HepG2 (cell line): Measurements from ENCODE around the gene C19orf73. TPM values are rescaled to one million over a fixed set of nuclear protein-coding genes. Genes with fewer than 3 reads are reported as not detected.

Experiments
- ATAC-seq: fragments of 200-7000 bp; cut with Tn5 transposase; 3 replicates; pipeline ENCODE4 v1.9.1; 2020; ENCODE audit warnings: mild to moderate bottlenecking, moderate library complexity
- BruUV-seq: library from RNA; stranded (reverse); fragments of 400-500 nt; replicated peaks from 2 replicates; lab custom pipeline; 2021; lab: Mats Ljungman, UMichigan
- CTCF ChIA-PET: fragments of 300-600 bp; formaldehyde crosslinking; extraction: SDS; loops from one replicate; lab custom pipeline; 2021; ENCODE audit warnings: low total read pairs, inconsistent platforms, low intra/inter-chr PET ratio; lab: Yijun Ruan, JAX
- POLR2A ChIA-PET: fragments of 350-600 bp; sonication (Branson Sonifier 250); formaldehyde crosslinking; loops from one replicate; lab custom pipeline; 2020; ENCODE audit warnings: antibody characterized with exemption, inconsistent platforms; lab: Yijun Ruan, JAX
- DNase-seq: peaks from one replicate; pipeline ENCODE4 v3.0.0-alpha.2; 2015; ENCODE audit warnings: low spot score
- FAIRE-seq: peaks from 3 replicates; lab custom pipeline; 2011; peaks lifted over from hg19 to GRCh38; lab: Jason Lieb, UNC
- H2AFZ ChIP-seq: one replicate; pipeline ENCODE4 v1.6.1; 2011; ENCODE audit warnings: low read length, inconsistent platforms
- H3K27ac ChIP-seq: fragments of 300-600 bp; 3 replicates; pipeline ENCODE4 v1.8.0; 2011; ENCODE audit warnings: mixed run types, mild to moderate bottlenecking, mixed read lengths, low read length, inconsistent platforms; ENCODE audit not compliant: insufficient read depth; ENCODE audit errors: extremely low read length
- H3K27me3 ChIP-seq, 2 experiments: fragments of 200-600 bp in 1 of 2; 2 replicates in 1 of 2; 3 replicates in 1 of 2; pipeline versions ENCODE4 v1.6.0 to v1.8.0; 2011; ENCODE audit warnings: low read length in 2 of 2, mild to moderate bottlenecking in 2 of 2, moderate library complexity in 2 of 2, inconsistent platforms in 1 of 2; ENCODE audit not compliant: insufficient read depth in 2 of 2, control insufficient read depth in 1 of 2
- H3K36me3 ChIP-seq, 2 experiments: fragments of 200-600 bp in 1 of 2; replicated peaks in 1 of 2; 2 replicates in 1 of 2; 3 replicates in 1 of 2; pipeline versions ENCODE4 v1.5.1 to v1.8.0; 2011; ENCODE audit warnings: low read length in 2 of 2, inconsistent platforms in 1 of 2; ENCODE audit not compliant: insufficient read depth in 2 of 2, control insufficient read depth in 1 of 2
- H3K4me1 ChIP-seq: 2 replicates; pipeline ENCODE4 v1.5.1; 2012; ENCODE audit warnings: low read length, inconsistent platforms; ENCODE audit not compliant: insufficient read depth
- H3K4me2 ChIP-seq: 2 replicates; pipeline ENCODE4 v1.6.0; 2011; ENCODE audit warnings: low read depth, low read length, inconsistent platforms
- H3K4me3 ChIP-seq, 3 experiments: fragments of 200-600 bp in 1 of 3; sonication (generic), shearing (Covaris generic) in 1 of 3; replicated peaks in 1 of 3; 2 replicates each; pipeline ENCODE4 v1.5.1; 2011 to 2016; ENCODE audit warnings: low read length in 3 of 3, inconsistent platforms in 2 of 3, low read depth in 2 of 3, mild to moderate bottlenecking in 2 of 3, control low read depth in 1 of 3, mixed read lengths in 1 of 3; ENCODE audit not compliant: insufficient read depth in 1 of 3
- H3K79me2 ChIP-seq: one replicate; pipeline ENCODE4 v1.6.1; 2011; ENCODE audit warnings: low read length, inconsistent platforms; ENCODE audit not compliant: insufficient read depth
- H3K9ac ChIP-seq: 2 replicates; pipeline ENCODE4 v1.6.0; 2011; ENCODE audit warnings: mild to moderate bottlenecking, low read depth, low read length, inconsistent platforms; ENCODE audit not compliant: insufficient read depth
- H3K9me3 ChIP-seq: 2 replicates; pipeline ENCODE4 v1.5.1; 2012; ENCODE audit warnings: mild to moderate bottlenecking, low read length
- H4K20me1 ChIP-seq: 2 replicates; pipeline ENCODE4 v1.6.0; 2011; ENCODE audit warnings: inconsistent platforms, mild to moderate bottlenecking, low read length, moderate library complexity; ENCODE audit not compliant: insufficient read depth
- AGO2 ChIP-seq: fragments of 200-400 bp; formaldehyde crosslinking; optimal IDR thresholded peaks from 2 replicates; pipeline ENCODE3; 2017; ENCODE audit warnings: mild to moderate bottlenecking, low read depth, low read length, moderate library complexity
- GABPB1 ChIP-seq: IDR thresholded peaks from 2 replicates; pipeline ENCODE4 v1.6.1; 2016; ENCODE audit warnings: mild to moderate bottlenecking, missing genetic modification reagents, moderate library complexity, missing compliant biosample characterization
- GFI1 ChIP-seq: sonication (generic); formaldehyde crosslinking; IDR thresholded peaks from 2 replicates; pipeline ENCODE4 v1.5.0; 2020; ENCODE audit warnings: missing genetic modification reagents, mild to moderate bottlenecking, borderline replicate concordance
- IRX3 ChIP-seq: sonication (generic); formaldehyde crosslinking; IDR thresholded peaks from 2 replicates; pipeline ENCODE4 v1.8.1; 2023; ENCODE audit warnings: mild to moderate bottlenecking, low read depth, missing genetic modification reagents, borderline replicate concordance
- KDM2A ChIP-seq: sonication (generic); formaldehyde crosslinking; IDR thresholded peaks from 2 replicates; pipeline ENCODE4 v1.4.0; 2020; ENCODE audit warnings: low read depth, missing genetic modification reagents, borderline replicate concordance
- NFATC3 ChIP-seq: sonication (generic); formaldehyde crosslinking; IDR thresholded peaks from 2 replicates; pipeline ENCODE4 v1.5.1; 2020; ENCODE audit warnings: mild to moderate bottlenecking, missing genetic modification reagents
- PITX1 ChIP-seq: sonication (generic); formaldehyde crosslinking; IDR thresholded peaks from 2 replicates; pipeline ENCODE4 v1.5.1; 2020; ENCODE audit warnings: mild to moderate bottlenecking, missing genetic modification reagents
- RBFOX2 ChIP-seq: fragments of 200-400 bp; formaldehyde crosslinking; IDR thresholded peaks from 2 replicates; pipeline ENCODE4 v1.6.1; 2017; ENCODE audit warnings: low read depth, mild to moderate bottlenecking, low read length
- SAFB2 ChIP-seq: sonication (generic); formaldehyde crosslinking; IDR thresholded peaks from 2 replicates; pipeline ENCODE4 v1.5.1; 2020; ENCODE audit warnings: missing genetic modification reagents, low read depth, mild to moderate bottlenecking, borderline replicate concordance
- ZNF124 ChIP-seq: sonication (generic); formaldehyde crosslinking; IDR thresholded peaks from 2 replicates; pipeline ENCODE4 v1.4.0; 2020; ENCODE audit warnings: missing genetic modification reagents
- ZNF317 ChIP-seq: sonication (generic); formaldehyde crosslinking; IDR thresholded peaks from 2 replicates; pipeline ENCODE4 v1.5.0; 2020; ENCODE audit warnings: mild to moderate bottlenecking, missing genetic modification reagents
- ZNF414 ChIP-seq: sonication (generic); formaldehyde crosslinking; IDR thresholded peaks from 2 replicates; pipeline ENCODE4 v1.5.0; 2020; ENCODE audit warnings: missing genetic modification reagents
- ZNF430 ChIP-seq: sonication (generic); formaldehyde crosslinking; IDR thresholded peaks from 2 replicates; pipeline ENCODE4 v1.9.0; 2021; ENCODE audit warnings: mild to moderate bottlenecking, missing genetic modification reagents
- ZNF557 ChIP-seq: sonication (generic); formaldehyde crosslinking; IDR thresholded peaks from 2 replicates; pipeline ENCODE4 v1.4.0; 2020; ENCODE audit warnings: missing genetic modification reagents
- ZNF724P ChIP-seq: sonication (generic); formaldehyde crosslinking; IDR thresholded peaks from 2 replicates; pipeline ENCODE4 v1.8.0; 2022; ENCODE audit warnings: missing genetic modification reagents, borderline replicate concordance
- WGBS: methylation state at CpG from one replicate; pipeline ENCODE4 v1.1.6; 2017; ENCODE audit warnings: low lambda C conversion rate; 5-methylcytosine and 5-hydroxymethylcytosine counted together
- in situ Hi-C: cut with HindIII; loops from 2 replicates; pipeline ENCODE4 v1.10.0; 2017; ENCODE audit warnings: low pct_unique_long_range_greater_than_20kb; ENCODE audit not compliant: extremely low pct_ligation_motif_present
- intact Hi-C: fragments of 100-400 bp; cut with micrococcal nuclease; formaldehyde crosslinking; loops from one replicate; pipeline ENCODE4 v1.10.0; 2022; ENCODE audit not compliant: unreplicated experiment
- polyA plus RNA-seq, 8 experiments: library from polyadenylated mRNA; depleted of rRNA in 3 of 8; stranded (reverse) in 7 of 8; unstranded in 1 of 8; fragments of >200 nt; fragmentation: Illumina TruSeq in 4 of 8; extraction: Trizol in 4 of 8; gene quantifications; 2 replicates each; pipeline versions ENCODE4 v1.2.1 to v1.2.3, GENCODE V29; 2011 to 2016; ENCODE audit warnings: low read depth in 4 of 8, missing spikeins in 1 of 8, mixed read lengths in 1 of 8; ENCODE audit not compliant: insufficient read depth in 1 of 8
- total RNA-seq, 5 experiments: library from RNA; depleted of rRNA; stranded (reverse); fragments of >200 nt; fragmentation: Illumina TruSeq; extraction: Trizol; gene quantifications; 2 replicates each; pipeline ENCODE4 v1.2.3, GENCODE V29; 2016; ENCODE audit warnings: low read depth in 1 of 5

C19orf73 gene
- total and polyA plus RNA-seq, 2 of the 13 experiments (the other 11 are each of a cell fraction or from before 2014, with no cell fraction given) = 1.4 to 1.5 TPM

- TF ChIP-seq GFI1 (CRISPR knock-in tag) (no peak), ZNF724P (CRISPR knock-in tag) (no peak), ZNF124 (CRISPR knock-in tag) (no peak), IRX3 (CRISPR knock-in tag) (no peak), KDM2A (CRISPR knock-in tag) (no peak)
Measured at GRCh38 chr19:49104229-49104864, 14.6 kb downstream of the C19orf73 start (continued).

DNA sequence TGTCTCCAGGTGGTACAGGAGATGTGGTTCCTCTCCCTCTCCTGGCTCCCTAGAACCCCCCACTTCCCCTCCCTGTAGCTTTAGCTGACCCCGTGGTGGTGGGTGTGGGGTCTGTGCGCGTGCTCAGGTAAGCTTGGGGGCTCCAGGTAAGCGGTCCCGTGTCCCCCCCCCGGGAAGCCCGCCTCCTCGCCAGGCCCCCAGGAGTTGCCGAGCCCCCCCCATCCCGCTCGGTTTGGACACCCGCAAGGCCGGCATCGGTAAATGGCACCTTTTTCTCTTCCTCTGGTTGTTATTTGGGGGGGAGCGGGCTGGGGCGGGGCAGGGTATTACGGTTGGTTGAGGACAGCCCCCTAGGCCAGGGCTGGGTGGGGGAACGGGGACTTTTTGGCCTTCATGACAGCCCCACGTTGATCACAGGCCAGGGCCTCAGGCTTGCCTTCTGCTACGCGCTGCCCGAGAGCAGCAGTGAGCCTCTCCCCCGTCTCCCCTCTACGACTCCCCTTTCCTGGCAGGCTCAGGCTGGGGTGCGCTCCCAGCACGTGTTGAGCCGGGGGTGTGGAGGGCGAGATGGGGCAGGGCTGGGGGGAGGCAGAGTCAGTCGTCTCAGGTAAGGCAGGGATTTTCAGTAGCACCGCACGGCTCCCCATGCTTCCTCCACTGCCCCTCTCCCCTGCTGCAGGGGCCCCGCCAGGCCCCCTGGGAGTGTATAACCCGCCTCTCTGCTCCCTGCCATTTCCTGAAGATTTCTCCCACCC is 15.4 kb downstream of the C19orf73 start:
- Histone ChIP-seq H2AFZ (no peak overlapping the region), H3K36me3 (peaks cover 38 to 89% of the 10 kb centered on the region in 2 experiments), H3K79me2 (peaks cover 6% of the 10 kb centered on the region), H4K20me1 (peaks cover 26% of the 10 kb centered on the region), H3K9me3 (no peaks in the 10 kb centered on the region), H3K27ac (no peak overlapping the region), H3K4me2 (no peak overlapping the region), H3K27me3 (no peaks in the 10 kb centered on the region), H3K4me1 (no peaks in the 10 kb centered on the region), H3K4me3 (no peak overlapping the region), H3K9ac (no peak overlapping the region)
- ATAC-seq (no peak), DNase-seq (no peak), FAIRE-seq (no peak)
- in situ Hi-C loops = no loop called here
- intact Hi-C loops = no loop called here
- TF ChIP-seq GABPB1 (CRISPR knock-in tag) = no peak
- TF ChIP-seq AGO2 = peak; percentile 56
- TF ChIP-seq NFATC3 (CRISPR knock-in tag) = no peak
- no peak for TF ChIP-seq SAFB2 (CRISPR knock-in tag)
- no peak for TF ChIP-seq ZNF414
- no peak for TF ChIP-seq ZNF430
- no peak for TF ChIP-seq PITX1 (CRISPR knock-in tag)
- TF ChIP-seq RBFOX2 = peak; percentile 56
- TF ChIP-seq ZNF317 (CRISPR knock-in tag) = no peak
- TF ChIP-seq ZNF557 = no peak
- CTCF ChIA-PET = no interaction called here
- POLR2A ChIA-PET = no interaction called here
- WGBS = 94% methylated on average over 22 of the region's 33 CpGs
- no TSS peak for BruUV-seq
